ENCODE results near the gene MTIF2. TPM values are rescaled to one million over a fixed set of nuclear protein-coding genes. Genes with fewer than 3 reads are reported as not detected.
"Not testable (repeated sequence)": the region's sequence is repeated elsewhere in the genome, so short reads cannot be mapped to it uniquely, and the experiment has no call there.

Gene MTIF2
- total and polyA plus RNA-seq, 8 donors = 13.6 to 22.9 (median 16.7) TPM

DNA sequence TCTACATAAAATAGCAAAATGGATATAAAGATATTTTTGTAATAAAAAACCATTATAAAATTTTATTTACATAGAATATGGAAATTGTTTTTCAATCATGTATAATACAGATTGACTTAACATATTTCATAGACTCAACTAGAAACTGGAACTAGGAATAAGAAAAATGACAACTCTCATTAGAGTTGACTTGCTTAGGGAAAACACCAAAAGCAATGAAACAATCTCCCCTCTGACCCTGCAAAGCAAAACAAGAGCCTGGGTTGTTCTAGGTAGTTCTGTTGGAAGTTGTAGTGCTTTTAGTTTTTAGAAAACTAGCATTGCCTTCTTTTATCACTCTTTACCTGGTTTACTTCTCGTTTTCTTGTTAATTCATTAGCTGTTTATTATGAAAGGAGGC, 32.2 kb upstream of the MTIF2 start:
- Histone ChIP-seq H3K4me1 (no peaks in the 10 kb centered on the region), H3K9me3 (no peaks in the 10 kb centered on the region), H3K27ac (no peak overlapping the region), H3K36me3 (no peaks in the 10 kb centered on the region), H3K27me3 (no peaks in the 10 kb centered on the region), H3K4me3 (no peak overlapping the region)
- DNase-seq (no peak), ATAC-seq (no peak), FAIRE-seq (no peak)
- WGBS, 2 donors = 85 to 94% methylated on average over 1 of the region's 1 CpG
- intact Hi-C loops (cut with DNase I) = no loop called here
- TF ChIP-seq, protein P1, sequence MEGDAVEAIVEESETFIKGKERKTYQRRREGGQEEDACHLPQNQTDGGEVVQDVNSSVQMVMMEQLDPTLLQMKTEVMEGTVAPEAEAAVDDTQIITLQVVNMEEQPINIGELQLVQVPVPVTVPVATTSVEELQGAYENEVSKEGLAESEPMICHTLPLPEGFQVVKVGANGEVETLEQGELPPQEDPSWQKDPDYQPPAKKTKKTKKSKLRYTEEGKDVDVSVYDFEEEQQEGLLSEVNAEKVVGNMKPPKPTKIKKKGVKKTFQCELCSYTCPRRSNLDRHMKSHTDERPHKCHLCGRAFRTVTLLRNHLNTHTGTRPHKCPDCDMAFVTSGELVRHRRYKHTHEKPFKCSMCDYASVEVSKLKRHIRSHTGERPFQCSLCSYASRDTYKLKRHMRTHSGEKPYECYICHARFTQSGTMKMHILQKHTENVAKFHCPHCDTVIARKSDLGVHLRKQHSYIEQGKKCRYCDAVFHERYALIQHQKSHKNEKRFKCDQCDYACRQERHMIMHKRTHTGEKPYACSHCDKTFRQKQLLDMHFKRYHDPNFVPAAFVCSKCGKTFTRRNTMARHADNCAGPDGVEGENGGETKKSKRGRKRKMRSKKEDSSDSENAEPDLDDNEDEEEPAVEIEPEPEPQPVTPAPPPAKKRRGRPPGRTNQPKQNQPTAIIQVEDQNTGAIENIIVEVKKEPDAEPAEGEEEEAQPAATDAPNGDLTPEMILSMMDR (IDR thresholded peaks at IDR 0.05) = no peak

DNA sequence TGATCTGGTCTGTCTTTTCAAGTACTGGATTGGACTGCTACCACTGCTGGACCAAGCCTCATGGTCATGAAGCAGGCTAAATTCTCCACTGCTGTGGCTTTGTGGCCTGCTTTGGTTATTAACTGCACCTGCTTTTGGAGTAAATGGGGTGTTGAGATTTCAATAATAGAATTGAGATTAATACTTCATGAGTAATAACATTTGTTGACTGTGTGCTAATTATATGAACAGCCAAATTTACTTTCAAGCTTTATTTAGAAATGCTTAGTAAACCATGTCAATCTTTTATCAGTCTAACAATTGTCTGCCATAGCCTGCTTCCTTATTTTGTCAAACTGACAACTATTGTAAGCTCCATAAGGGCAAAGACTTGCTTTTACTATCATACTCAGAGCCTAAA, 27.4 kb upstream of the MTIF2 start:
- TF ChIP-seq, protein P1 (IDR thresholded peaks at IDR 0.05) = no peak
- H3K4me1 ChIP-seq = peaks cover 0 to 9% (median 0%) of the 10 kb centered on the region in 3 donors
- ATAC-seq (no peak), DNase-seq (no peak), FAIRE-seq (no peak)
- H3K9me3 ChIP-seq = no peaks in the 10 kb centered on the region
- H3K36me3 ChIP-seq = no peaks in the 10 kb centered on the region
- H3K4me3 ChIP-seq = no peak overlapping the region
- H3K27me3 ChIP-seq = no peaks in the 10 kb centered on the region
- H3K27ac ChIP-seq = no peak overlapping the region
- intact Hi-C loops (cut with DNase I) = no loop called here

DNA sequence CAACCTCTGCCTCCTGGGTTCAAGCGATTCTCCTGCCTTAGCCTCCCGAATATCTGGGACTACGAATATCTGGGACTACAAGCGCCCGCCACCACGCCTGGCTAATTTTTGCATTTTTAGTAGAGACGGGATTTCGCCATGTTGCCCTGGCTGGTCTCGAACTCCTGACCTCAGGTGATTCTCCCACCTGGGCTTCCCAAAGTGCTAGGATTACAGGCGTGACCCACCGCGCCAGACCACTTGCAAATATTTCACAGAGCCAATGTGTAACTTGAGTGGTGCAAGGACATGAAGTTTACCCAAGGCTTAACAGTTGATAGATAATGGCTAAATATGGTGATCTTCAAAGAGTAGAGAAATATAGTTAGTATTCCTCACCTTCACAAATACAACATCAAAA, 14.1 kb upstream of the MTIF2 start:
- TF ChIP-seq, protein P1 (IDR thresholded peaks at IDR 0.05) = no peak
- intact Hi-C loops (cut with DNase I) = no loop called here
- no peak for FAIRE-seq
- Histone ChIP-seq H3K27ac (peak overlapping the region in 1 of 4 donors; percentile 99), H3K4me3 (peak overlapping the region; percentile 64 to 86 (median 80)), H3K36me3 (no peaks in the 10 kb centered on the region), H3K27me3 (no peaks in the 10 kb centered on the region), H3K4me1 (peaks cover 4 to 15% (median 5%) of the 10 kb centered on the region in 3 donors), H3K9me3 (no peaks in the 10 kb centered on the region)
- no peak for ATAC-seq
- no peak for DNase-seq
- 59 to 80% methylated on average over 12 of the region's 12 CpGs for WGBS, 2 donors

DNA sequence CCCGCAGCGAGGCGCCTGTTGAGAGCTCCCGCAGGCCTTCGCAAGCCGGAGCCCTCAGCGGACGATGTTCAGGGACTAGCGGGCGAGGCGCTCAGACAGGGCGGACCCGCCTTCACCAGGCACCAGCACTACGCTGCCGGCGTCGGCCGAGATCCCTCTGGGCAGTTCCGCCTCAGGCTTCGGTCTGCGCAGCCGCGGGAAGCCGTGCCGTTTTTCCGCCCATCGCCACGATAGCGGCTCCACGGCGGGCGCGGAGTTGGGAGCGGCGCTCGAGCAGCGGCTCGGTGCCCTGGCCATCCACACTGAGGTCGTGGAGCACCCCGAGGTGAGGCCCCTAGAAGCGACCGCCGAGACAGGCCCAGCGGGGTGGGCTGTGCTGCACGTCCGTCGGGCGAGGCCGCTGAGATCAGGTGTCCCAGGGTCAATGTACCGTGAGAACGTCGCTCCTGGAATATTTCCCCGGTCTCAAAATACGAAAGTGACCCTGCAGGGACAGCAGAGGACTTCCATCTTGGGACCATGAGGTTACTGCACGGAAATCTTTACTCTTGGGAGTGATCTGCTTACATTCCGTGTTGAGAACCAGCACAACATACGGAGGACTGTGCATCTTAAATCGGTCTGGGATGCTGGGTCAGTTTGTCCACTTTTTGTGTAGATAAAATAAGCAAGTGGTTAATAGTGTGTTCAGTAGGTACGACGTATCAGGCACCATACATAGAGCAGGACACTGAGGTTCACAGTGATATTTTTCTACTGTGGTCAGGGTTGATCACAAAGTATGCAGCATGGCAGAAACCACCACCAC, 13.3 kb upstream of the MTIF2 start:
- no peak for FAIRE-seq
- H3K27ac ChIP-seq = peak overlapping the region; percentile 92 to 99 (median 95)
- 1% methylated on average over 55 to 60 of the region's 60 CpGs for WGBS, 2 donors
- ATAC-seq = peak; percentile 94 to 97 (median 94)
- peak overlapping the region; percentile 64 to 86 (median 80) for H3K4me3 ChIP-seq
- TF ChIP-seq, protein P1 (IDR thresholded peaks at IDR 0.05) = no peak
- peaks cover 0 to 13% (median 4%) of the 10 kb centered on the region in 3 donors for H3K4me1 ChIP-seq
- H3K36me3 ChIP-seq = no peaks in the 10 kb centered on the region
- peak; percentile 86 to 97 (median 90) for DNase-seq
- H3K9me3 ChIP-seq = no peaks in the 10 kb centered on the region
- H3K27me3 ChIP-seq = no peaks in the 10 kb centered on the region
- intact Hi-C loops (cut with DNase I) = no loop called here

DNA sequence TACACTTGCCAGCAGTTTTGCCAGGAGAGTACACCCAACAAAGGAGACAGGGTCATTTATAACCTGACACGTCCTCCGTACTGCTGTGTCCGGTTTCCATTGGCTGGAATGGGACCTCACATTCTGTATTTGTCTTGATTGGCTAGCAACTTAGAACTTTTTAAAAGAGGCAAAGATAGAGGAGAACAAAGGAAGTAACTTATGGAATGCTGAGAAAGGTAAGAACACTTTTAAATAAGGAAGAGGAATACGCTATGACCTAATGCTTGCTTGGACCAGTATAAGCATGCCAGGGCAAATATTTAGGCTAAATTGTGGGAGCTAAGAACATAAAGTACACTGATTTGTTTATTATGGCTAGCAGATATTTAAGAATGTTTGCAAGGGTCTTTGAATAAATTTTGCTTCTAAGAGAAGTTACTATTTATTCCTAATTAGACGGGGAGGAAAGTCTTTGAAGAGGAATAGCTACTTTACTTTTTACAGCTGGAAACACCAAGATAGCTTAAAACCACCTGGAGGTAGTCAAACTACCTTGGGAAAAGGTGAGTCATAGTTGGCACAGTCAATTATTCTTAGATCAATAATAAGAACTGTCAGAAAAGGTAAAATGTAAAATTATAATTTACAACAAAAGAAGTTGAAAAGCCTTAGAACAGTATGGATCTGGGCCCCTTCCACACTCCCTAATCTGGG, 12.0 kb upstream of the MTIF2 start:
- DNase-seq; H3K36me3 ChIP-seq; intact Hi-C loops (cut with DNase I); FAIRE-seq; H3K9me3 ChIP-seq; H3K27me3 ChIP-seq: not testable (repeated sequence)
- Histone ChIP-seq H3K27ac (peak overlapping the region; percentile 92 to 99 (median 95)), H3K4me1 (peaks cover 0 to 13% (median 4%) of the 10 kb centered on the region in 3 donors), H3K4me3 (peak overlapping the region in 1 of 4 donors; percentile 81)
- WGBS, 2 donors = 59 to 74% methylated on average over 5 of the region's 5 CpGs
- peak; percentile 20 to 50 (median 42) for ATAC-seq

DNA sequence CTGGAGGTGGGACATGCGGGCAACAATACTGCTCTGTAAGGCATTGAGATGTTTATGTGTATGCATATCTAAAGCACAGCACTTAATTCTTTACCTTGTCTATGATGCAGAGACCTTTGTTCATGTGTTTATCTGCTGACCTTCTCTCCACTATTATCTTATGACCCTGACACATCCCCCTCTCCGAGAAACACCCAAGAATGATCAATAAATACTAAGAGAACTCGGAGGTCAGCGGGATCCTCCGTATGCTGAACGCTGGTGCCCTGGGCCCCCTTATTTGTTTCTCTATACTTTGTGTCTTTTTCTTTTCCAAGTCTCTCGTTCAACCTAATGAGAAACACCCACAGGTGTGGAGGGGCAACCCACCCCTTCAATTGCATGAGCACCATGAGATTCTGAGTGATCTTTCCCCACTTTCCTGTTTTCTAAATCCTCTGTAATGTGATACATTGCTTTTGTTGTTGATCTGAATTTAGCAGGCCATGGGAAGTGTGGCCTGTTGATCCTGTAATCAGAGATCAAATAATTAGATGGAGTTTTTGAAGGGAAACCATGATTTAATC, 10.9 kb upstream of the MTIF2 start:
- 67 to 70% methylated on average over 7 of the region's 7 CpGs for WGBS, 2 donors
- intact Hi-C loops (cut with DNase I) = loop anchor here in 1 of 3 donors (10.0 kb wide), 1 partner anchor 155 kb away; no protein-coding TSS in a partner anchor
- H3K4me1 ChIP-seq, H3K27me3 ChIP-seq, DNase-seq, H3K9me3 ChIP-seq, ATAC-seq, H3K27ac ChIP-seq, FAIRE-seq, H3K36me3 ChIP-seq, H3K4me3 ChIP-seq: not testable (repeated sequence)

DNA sequence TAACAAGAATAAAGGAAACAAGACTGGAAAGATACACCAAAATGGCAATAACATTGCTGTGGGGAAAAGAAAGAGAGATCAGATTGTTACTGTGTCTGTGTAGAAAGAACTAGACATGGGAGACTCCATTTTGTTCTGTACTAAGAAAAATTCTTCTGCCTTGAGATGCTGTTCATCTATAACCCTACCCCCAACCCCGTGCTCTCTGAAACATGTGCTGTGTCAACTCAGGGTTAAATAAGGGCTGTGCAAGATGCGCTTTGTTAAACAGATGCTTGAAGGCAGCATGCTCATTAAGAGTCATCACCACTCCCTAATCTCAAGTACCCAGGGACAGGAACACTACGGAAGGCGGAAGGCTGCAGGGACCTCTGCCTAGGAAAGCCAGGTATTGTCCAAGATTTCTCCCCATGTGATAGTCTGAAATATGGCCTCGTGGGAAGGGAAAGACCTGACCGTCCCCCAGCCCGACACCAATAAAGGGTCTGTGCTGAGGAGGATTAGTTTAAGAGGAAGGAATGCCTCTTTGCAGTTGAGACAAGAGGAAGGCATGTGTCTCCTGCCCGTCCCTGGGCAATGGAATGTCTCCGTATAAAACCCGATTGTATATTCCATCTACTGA, 10.3 kb upstream of the MTIF2 start:
- DNase-seq, ATAC-seq, H3K9me3 ChIP-seq, H3K27ac ChIP-seq, H3K27me3 ChIP-seq, H3K4me1 ChIP-seq, FAIRE-seq, H3K36me3 ChIP-seq, H3K4me3 ChIP-seq: not testable (repeated sequence)
- intact Hi-C loops (cut with DNase I) = loop anchor here in 1 of 3 donors (10.0 kb wide), 1 partner anchor 155 kb away; no protein-coding TSS in a partner anchor
- 70 to 76% methylated on average over 10 of the region's 10 CpGs for whole genome bisulfite sequencing, 2 donors

Measured in pancreas (tissue), 10 donors.